Measurements from ENCODE around the gene REXO1. TPM values are rescaled to one million over a fixed set of nuclear protein-coding genes. Genes with fewer than 3 reads are reported as not detected.

REXO1 gene
- total and polyA plus RNA-seq, 9 of the 15 experiments (the other 6 are each of a cell fraction or from before 2014, with no cell fraction given), result 0.04 to 63.3 (median 15.8) TPM

DNA sequence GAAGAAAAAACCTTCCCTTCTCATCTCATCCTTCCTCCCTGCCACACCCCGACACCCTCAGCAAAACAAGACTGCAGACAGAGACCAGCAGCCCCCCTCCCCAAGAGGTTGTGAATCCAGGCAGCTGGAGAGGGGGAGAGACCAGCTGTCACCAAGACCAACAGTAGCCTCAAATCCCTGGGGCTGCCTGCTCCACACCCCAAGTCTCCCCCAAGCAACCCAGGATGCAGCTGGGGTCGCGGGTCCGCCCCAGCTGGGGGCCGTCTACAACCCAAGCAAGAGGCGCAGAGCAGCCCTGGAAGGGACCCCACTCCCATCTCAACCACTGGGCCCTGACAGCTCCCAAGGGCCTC lies 8.0 kb upstream of the REXO1 start:
- Histone ChIP-seq H3K27ac (ENCODE audit: extremely low read depth, low read depth, low read length) (peak overlapping the region; percentile 90), H3K36me3 (ENCODE audit: control insufficient read depth, insufficient read depth, low read length) (peaks cover 23% of the 10 kb centered on the region; the same call in 1 of the 3 replicates), H3K9me1 (ENCODE audit: control insufficient read depth, insufficient read depth, low read length) (peaks cover 5% of the 10 kb centered on the region), H2AFZ (ENCODE audit: low read depth, low read length) (peak overlapping the region; percentile 58), H3K4me3 (peak overlapping the region; percentile 57), H3K27me3 (ENCODE audit: control insufficient read depth in 2 of 2, insufficient read depth in 2 of 2, low read length in 2 of 2) (no peaks in the 10 kb centered on the region), H4K20me1 (replicated peaks; ENCODE audit: control insufficient read depth, insufficient read depth, low read length) (peaks cover 25% of the 10 kb centered on the region), H3K79me2 (ENCODE audit: control insufficient read depth, insufficient read depth, low read length) (peaks cover 96% of the 10 kb centered on the region), H3K9ac (ENCODE audit: insufficient read depth in 1 of 2, low read depth in 2 of 2, low read length in 2 of 2) (peak overlapping the region; percentile 83 to 97), H3K9me3 (replicated peaks; ENCODE audit: control insufficient read depth, insufficient read depth, low read depth, low read length) (no peaks in the 10 kb centered on the region), H3K4me2 (ENCODE audit: insufficient read depth, low read length) (peak overlapping the region; percentile 85), H3K4me1 (replicated peaks in 1 of 2; ENCODE audit: control insufficient read depth in 2 of 2, insufficient read depth in 2 of 2, low read length in 2 of 2) (peaks cover 75 to 99% of the 10 kb centered on the region in 2 experiments)
- BruUV-seq (replicated peaks), result no TSS peak
- FAIRE-seq, result no peak
- ChIA-PET POLR2A (interaction anchor here (0.6 to 5.2 kb wide), 10 partner anchors 8 to 581 kb away, joined by 3 to 46 read pairs (median 4); partner anchors contain the start of gene FAM174C), CTCF (ENCODE audit: low intra/inter-chr PET ratio) (no interaction called here)
- DNase-seq (ENCODE audit: extremely low read depth in 1 of 4, low spot score in 3 of 4), result peak in 1 of 4 experiments; percentile 20
- no peak for ATAC-seq
- in situ Hi-C loops (cut with MboI), result no loop called here
- WGBS (ENCODE audit: insufficient coverage, low coverage, missing lambda C conversion rate), result 6% methylated on average over 5 of the region's 6 CpGs
- intact Hi-C loops (cut with micrococcal nuclease), result no loop called here
- TF ChIP-seq, protein P1, sequence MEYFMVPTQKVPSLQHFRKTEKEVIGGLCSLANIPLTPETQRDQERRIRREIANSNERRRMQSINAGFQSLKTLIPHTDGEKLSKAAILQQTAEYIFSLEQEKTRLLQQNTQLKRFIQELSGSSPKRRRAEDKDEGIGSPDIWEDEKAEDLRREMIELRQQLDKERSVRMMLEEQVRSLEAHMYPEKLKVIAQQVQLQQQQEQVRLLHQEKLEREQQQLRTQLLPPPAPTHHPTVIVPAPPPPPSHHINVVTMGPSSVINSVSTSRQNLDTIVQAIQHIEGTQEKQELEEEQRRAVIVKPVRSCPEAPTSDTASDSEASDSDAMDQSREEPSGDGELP (CRISPR knock-in tag; IDR thresholded peaks at IDR 0.05; ENCODE audit: borderline replicate concordance), result peak; percentile 59; the same call in 1 of the 2 replicates
- TF ChIP-seq CAMTA2 (CRISPR knock-in tag; conservative IDR thresholded peaks at IDR 0.05) (no peak), ZNF589 (CRISPR knock-in tag; IDR thresholded peaks at IDR 0.05; ENCODE audit: low read depth) (0 out of 2 replicates have a peak, but pooled peaks have one; percentile 2), PTTG1 (tag; IDR thresholded peaks at IDR 0.05; ENCODE audit: low read depth) (no peak), ZKSCAN3 (CRISPR knock-in tag; IDR thresholded peaks at IDR 0.05) (no peak), ZNF263 (CRISPR knock-in tag; IDR thresholded peaks at IDR 0.05; ENCODE audit: borderline replicate concordance) (peak; percentile 52; the same call in 1 of the 2 replicates), TEAD1 (CRISPR knock-in tag; IDR thresholded peaks at IDR 0.05) (peak in 1 of 2 experiments; percentile 41; a peak in 1 of 4 replicates), SIX5 (IDR thresholded peaks at IDR 0.05; ENCODE audit: borderline replicate concordance in 1 of 2, insufficient read depth in 1 of 2, low read depth in 1 of 2, low read length in 2 of 2) (no peak), HDAC1 (IDR thresholded peaks at IDR 0.05) (peak in 1 of 2 experiments; percentile 25; a peak in 2 of 4 replicates), SAP30 (IDR thresholded peaks at IDR 0.05; ENCODE audit: borderline replicate concordance, insufficient read depth, low read depth, low read length, poor library complexity, severe bottlenecking) (peak; percentile 28), PHF20 (IDR thresholded peaks at IDR 0.05; ENCODE audit: partially characterized antibody) (no peak), ATF1 (CRISPR knock-in tag; IDR thresholded peaks at IDR 0.05) (no peak), ATF1 (tag; IDR thresholded peaks at IDR 0.05) (no peak), FOXP1 (CRISPR knock-in tag; IDR thresholded peaks at IDR 0.05) (peak; percentile 15; the same call in 1 of the 2 replicates), POLR2B (IDR thresholded peaks at IDR 0.05; ENCODE audit: low read depth, partially characterized antibody) (peak; percentile 17)
- TF ChIP-seq, protein P2, sequence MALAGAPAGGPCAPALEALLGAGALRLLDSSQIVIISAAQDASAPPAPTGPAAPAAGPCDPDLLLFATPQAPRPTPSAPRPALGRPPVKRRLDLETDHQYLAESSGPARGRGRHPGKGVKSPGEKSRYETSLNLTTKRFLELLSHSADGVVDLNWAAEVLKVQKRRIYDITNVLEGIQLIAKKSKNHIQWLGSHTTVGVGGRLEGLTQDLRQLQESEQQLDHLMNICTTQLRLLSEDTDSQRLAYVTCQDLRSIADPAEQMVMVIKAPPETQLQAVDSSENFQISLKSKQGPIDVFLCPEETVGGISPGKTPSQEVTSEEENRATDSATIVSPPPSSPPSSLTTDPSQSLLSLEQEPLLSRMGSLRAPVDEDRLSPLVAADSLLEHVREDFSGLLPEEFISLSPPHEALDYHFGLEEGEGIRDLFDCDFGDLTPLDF (CRISPR knock-in tag; IDR thresholded peaks at IDR 0.05), result no peak
- TF ChIP-seq, protein P3, sequence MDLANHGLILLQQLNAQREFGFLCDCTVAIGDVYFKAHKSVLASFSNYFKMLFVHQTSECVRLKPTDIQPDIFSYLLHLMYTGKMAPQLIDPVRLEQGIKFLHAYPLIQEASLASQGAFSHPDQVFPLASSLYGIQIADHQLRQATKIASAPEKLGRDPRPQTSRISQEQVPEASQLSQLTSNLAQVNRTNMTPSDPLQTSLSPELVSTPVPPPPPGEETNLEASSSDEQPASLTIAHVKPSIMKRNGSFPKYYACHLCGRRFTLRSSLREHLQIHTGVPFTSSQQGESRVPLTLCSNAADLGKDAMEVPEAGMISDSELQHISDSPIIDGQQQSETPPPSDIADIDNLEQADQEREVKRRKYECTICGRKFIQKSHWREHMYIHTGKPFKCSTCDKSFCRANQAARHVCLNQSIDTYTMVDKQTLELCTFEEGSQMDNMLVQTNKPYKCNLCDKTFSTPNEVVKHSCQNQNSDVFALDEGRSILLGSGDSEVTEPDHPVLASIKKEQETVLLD (IDR thresholded peaks at IDR 0.05), result no peak
- TF ChIP-seq, protein P4, sequence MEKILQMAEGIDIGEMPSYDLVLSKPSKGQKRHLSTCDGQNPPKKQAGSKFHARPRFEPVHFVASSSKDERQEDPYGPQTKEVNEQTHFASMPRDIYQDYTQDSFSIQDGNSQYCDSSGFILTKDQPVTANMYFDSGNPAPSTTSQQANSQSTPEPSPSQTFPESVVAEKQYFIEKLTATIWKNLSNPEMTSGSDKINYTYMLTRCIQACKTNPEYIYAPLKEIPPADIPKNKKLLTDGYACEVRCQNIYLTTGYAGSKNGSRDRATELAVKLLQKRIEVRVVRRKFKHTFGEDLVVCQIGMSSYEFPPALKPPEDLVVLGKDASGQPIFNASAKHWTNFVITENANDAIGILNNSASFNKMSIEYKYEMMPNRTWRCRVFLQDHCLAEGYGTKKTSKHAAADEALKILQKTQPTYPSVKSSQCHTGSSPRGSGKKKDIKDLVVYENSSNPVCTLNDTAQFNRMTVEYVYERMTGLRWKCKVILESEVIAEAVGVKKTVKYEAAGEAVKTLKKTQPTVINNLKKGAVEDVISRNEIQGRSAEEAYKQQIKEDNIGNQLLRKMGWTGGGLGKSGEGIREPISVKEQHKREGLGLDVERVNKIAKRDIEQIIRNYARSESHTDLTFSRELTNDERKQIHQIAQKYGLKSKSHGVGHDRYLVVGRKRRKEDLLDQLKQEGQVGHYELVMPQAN (IDR thresholded peaks at IDR 0.05; ENCODE audit: borderline replicate concordance), result peak; percentile 12; the same call in 1 of the 2 replicates

Measured in K562 (cell line).